ENCODE data around the gene PDE6G.

The PDE6G gene

GRCh38 chr17:81691608-81692007 is 35.3 kb upstream of the PDE6G start:
- no peaks in the 10 kb centered on the region for H4K20me1 ChIP-seq (ENCODE audit: insufficient read depth, low read length, poor library complexity, severe bottlenecking)
- TF ChIP-seq CTCF (conservative IDR thresholded peaks at IDR 0.05; ENCODE audit: low read length) (no peak), EZH2phosphoT487 (IDR thresholded peaks at IDR 0.05; ENCODE audit: borderline replicate concordance) (no peak)
- H3K4me1 ChIP-seq (ENCODE audit: insufficient read depth, low read length, poor library complexity, severe bottlenecking) = no peaks in the 10 kb centered on the region

GRCh38 chr17:81691196-81691595 is 34.9 kb upstream of the PDE6G start:
- TF ChIP-seq CTCF (conservative IDR thresholded peaks at IDR 0.05; ENCODE audit: low read length) (no peak), EZH2phosphoT487 (IDR thresholded peaks at IDR 0.05; ENCODE audit: borderline replicate concordance) (no peak)
- no peaks in the 10 kb centered on the region for H3K9me2 ChIP-seq (replicated peaks; ENCODE audit: low read depth, low read length)
- H4K20me1 ChIP-seq (ENCODE audit: insufficient read depth, low read length, poor library complexity, severe bottlenecking) = peaks cover under 1% of the 10 kb centered on the region
- no peaks in the 10 kb centered on the region for H3F3A ChIP-seq (ENCODE audit: low read depth)
- no peaks in the 10 kb centered on the region for H3K27me3 ChIP-seq (ENCODE audit: insufficient read depth, low read length, poor library complexity, severe bottlenecking)
- no peak overlapping the region for H3K9ac ChIP-seq (ENCODE audit: low read depth, low read length, poor library complexity, severe bottlenecking)
- H3K4me3 ChIP-seq (ENCODE audit: low read length, poor library complexity, severe bottlenecking) = no peak overlapping the region
- no peaks in the 10 kb centered on the region for H3K4me1 ChIP-seq (ENCODE audit: insufficient read depth, low read length, poor library complexity, severe bottlenecking)
- H3K36me3 ChIP-seq (ENCODE audit: insufficient read depth, low read length) = peaks cover 83% of the 10 kb centered on the region; the same call in 1 of the 2 replicates
- H3K79me2 ChIP-seq (ENCODE audit: insufficient read depth, low read length) = peaks cover 33% of the 10 kb centered on the region
- no peak overlapping the region for H2AFZ ChIP-seq (ENCODE audit: low read length)
- H3K4me2 ChIP-seq (ENCODE audit: low read depth, low read length, poor library complexity, severe bottlenecking) = no peak overlapping the region
- H3K9me3 ChIP-seq (ENCODE audit: insufficient read depth, low read depth, low read length) = no peaks in the 10 kb centered on the region

More at GRCh38 chr17:81691608-81692007, 35.3 kb upstream of the PDE6G start:
- no peaks in the 10 kb centered on the region for H3F3A ChIP-seq (ENCODE audit: low read depth)
- H3K9ac ChIP-seq (ENCODE audit: low read depth, low read length, poor library complexity, severe bottlenecking) = no peak overlapping the region
- H3K4me2 ChIP-seq (ENCODE audit: low read depth, low read length, poor library complexity, severe bottlenecking) = no peak overlapping the region
- peaks cover 29% of the 10 kb centered on the region; the same call in 1 of the 2 replicates for H3K79me2 ChIP-seq (ENCODE audit: insufficient read depth, low read length)
- no peaks in the 10 kb centered on the region for H3K9me3 ChIP-seq (ENCODE audit: insufficient read depth, low read depth, low read length)
- no peaks in the 10 kb centered on the region for H3K9me2 ChIP-seq (replicated peaks; ENCODE audit: low read depth, low read length)
- no peak overlapping the region for H3K4me3 ChIP-seq (ENCODE audit: low read length, poor library complexity, severe bottlenecking)
- H2AFZ ChIP-seq (ENCODE audit: low read length) = no peak overlapping the region
- H3K27me3 ChIP-seq (ENCODE audit: insufficient read depth, low read length, poor library complexity, severe bottlenecking) = no peaks in the 10 kb centered on the region
- peaks cover 83% of the 10 kb centered on the region; the same call in 1 of the 2 replicates for H3K36me3 ChIP-seq (ENCODE audit: insufficient read depth, low read length)

GRCh38 chr17:81690549-81690948 is 34.2 kb upstream of the PDE6G start:
- H2AFZ ChIP-seq (ENCODE audit: low read length) = no peak overlapping the region

More at GRCh38 chr17:81690549-81690948, 34.2 kb upstream of the PDE6G start:
- Histone ChIP-seq H4K20me1 (ENCODE audit: insufficient read depth, low read length, poor library complexity, severe bottlenecking) (peaks cover 6% of the 10 kb centered on the region), H3K36me3 (ENCODE audit: insufficient read depth, low read length) (peaks cover 80% of the 10 kb centered on the region; the same call in 1 of the 2 replicates), H3K9ac (ENCODE audit: low read depth, low read length, poor library complexity, severe bottlenecking) (no peak overlapping the region), H3K4me2 (ENCODE audit: low read depth, low read length, poor library complexity, severe bottlenecking) (no peak overlapping the region), H3K9me2 (replicated peaks; ENCODE audit: low read depth, low read length) (no peaks in the 10 kb centered on the region), H3K9me3 (ENCODE audit: insufficient read depth, low read depth, low read length) (no peaks in the 10 kb centered on the region), H3K27me3 (ENCODE audit: insufficient read depth, low read length, poor library complexity, severe bottlenecking) (no peaks in the 10 kb centered on the region), H3F3A (ENCODE audit: low read depth) (no peaks in the 10 kb centered on the region), H3K4me1 (ENCODE audit: insufficient read depth, low read length, poor library complexity, severe bottlenecking) (peaks cover 2% of the 10 kb centered on the region), H3K79me2 (ENCODE audit: insufficient read depth, low read length) (peaks cover 39% of the 10 kb centered on the region), H3K4me3 (ENCODE audit: low read length, poor library complexity, severe bottlenecking) (no peak overlapping the region)
- no peak for TF ChIP-seq EZH2phosphoT487 (IDR thresholded peaks at IDR 0.05; ENCODE audit: borderline replicate concordance)
- no peak for TF ChIP-seq CTCF (conservative IDR thresholded peaks at IDR 0.05; ENCODE audit: low read length)
